Bronchial epithelial cell (primary cell): ENCODE data around the gene ARHGEF19. TPM values are rescaled to one million over a fixed set of nuclear protein-coding genes. Genes with fewer than 3 reads are reported as not detected.

Source experiments
- DNase-seq: peaks from one replicate; pipeline ENCODE4 v3.0.0-alpha.2; 2010; ENCODE audit warnings: low read depth
- FAIRE-seq: peaks from 2 replicates; lab custom pipeline; 2011; peaks lifted over from hg19 to GRCh38; lab: Jason Lieb, UNC
- H3K27me3 ChIP-seq: 2 replicates; pipeline ENCODE4 v1.5.1; 2011; ENCODE audit warnings: low read length; ENCODE audit not compliant: control insufficient read depth, insufficient read depth
- H3K36me3 ChIP-seq: 2 replicates; pipeline ENCODE4 v1.5.1; 2011; ENCODE audit warnings: low read length; ENCODE audit not compliant: control insufficient read depth, insufficient read depth
- H3K4me3 ChIP-seq: 2 replicates; pipeline ENCODE4 v1.5.1; 2011; ENCODE audit warnings: mild to moderate bottlenecking, low read depth, low read length, control low read depth
- total RNA-seq: library from RNA; depleted of rRNA; stranded (reverse); fragments of >200 nt; gene quantifications from 2 replicates; pipeline ENCODE4 v1.2.1, GENCODE V29; 2014
- TF ChIP-seq, protein P1 (sequence below): IDR thresholded peaks from 2 replicates; pipeline ENCODE4 v1.5.1; 2011; ENCODE audit warnings: mild to moderate bottlenecking, moderate library complexity, low read length, control low read depth, inconsistent platforms; ENCODE audit not compliant: insufficient read depth, severe bottlenecking

Gene ARHGEF19
- total RNA-seq, 1 donor from 2014 or later = 3.2 TPM

DNA sequence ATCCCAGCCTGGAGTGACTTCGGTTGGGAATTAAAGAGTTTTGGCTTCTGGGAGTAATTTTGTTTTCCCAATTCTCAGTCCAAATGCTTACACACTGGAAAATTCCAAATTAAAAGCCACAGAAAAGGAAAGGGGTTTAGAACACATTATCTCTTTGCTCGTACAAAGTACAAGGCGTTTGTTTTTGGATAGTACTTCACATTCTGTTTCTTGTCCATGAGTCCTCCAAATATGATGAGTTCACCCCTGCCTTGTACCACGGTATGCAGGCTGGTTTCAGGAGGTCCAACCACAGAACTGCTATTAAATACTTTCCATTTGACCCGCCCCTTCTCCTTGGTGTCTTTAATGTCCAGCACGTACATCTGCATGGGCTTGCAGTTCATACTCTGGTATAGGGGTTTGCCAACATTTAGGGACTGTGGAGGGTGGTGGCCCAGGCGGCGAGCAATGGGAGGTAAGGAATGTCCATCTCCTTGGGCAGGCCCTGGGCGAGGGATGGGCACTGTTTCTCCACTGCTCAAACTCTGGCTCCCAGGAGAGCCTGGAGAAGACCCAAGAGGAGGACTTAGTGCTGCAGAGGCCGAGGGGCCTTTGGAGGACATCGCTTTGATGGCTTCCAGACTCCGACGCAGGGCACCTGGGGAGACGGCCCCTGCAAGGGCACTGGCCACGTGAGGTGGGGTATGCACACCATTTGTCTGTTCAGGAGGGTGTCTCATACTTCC lies 38.2 kb upstream of the ARHGEF19 start:
- Histone ChIP-seq H3K27me3 (no peaks in the 10 kb centered on the region), H3K36me3 (peaks cover 11% of the 10 kb centered on the region), H3K4me3 (no peak overlapping the region)
- FAIRE-seq (no peak), DNase-seq (no peak)
- TF ChIP-seq, protein P1, sequence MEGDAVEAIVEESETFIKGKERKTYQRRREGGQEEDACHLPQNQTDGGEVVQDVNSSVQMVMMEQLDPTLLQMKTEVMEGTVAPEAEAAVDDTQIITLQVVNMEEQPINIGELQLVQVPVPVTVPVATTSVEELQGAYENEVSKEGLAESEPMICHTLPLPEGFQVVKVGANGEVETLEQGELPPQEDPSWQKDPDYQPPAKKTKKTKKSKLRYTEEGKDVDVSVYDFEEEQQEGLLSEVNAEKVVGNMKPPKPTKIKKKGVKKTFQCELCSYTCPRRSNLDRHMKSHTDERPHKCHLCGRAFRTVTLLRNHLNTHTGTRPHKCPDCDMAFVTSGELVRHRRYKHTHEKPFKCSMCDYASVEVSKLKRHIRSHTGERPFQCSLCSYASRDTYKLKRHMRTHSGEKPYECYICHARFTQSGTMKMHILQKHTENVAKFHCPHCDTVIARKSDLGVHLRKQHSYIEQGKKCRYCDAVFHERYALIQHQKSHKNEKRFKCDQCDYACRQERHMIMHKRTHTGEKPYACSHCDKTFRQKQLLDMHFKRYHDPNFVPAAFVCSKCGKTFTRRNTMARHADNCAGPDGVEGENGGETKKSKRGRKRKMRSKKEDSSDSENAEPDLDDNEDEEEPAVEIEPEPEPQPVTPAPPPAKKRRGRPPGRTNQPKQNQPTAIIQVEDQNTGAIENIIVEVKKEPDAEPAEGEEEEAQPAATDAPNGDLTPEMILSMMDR = no peak

DNA sequence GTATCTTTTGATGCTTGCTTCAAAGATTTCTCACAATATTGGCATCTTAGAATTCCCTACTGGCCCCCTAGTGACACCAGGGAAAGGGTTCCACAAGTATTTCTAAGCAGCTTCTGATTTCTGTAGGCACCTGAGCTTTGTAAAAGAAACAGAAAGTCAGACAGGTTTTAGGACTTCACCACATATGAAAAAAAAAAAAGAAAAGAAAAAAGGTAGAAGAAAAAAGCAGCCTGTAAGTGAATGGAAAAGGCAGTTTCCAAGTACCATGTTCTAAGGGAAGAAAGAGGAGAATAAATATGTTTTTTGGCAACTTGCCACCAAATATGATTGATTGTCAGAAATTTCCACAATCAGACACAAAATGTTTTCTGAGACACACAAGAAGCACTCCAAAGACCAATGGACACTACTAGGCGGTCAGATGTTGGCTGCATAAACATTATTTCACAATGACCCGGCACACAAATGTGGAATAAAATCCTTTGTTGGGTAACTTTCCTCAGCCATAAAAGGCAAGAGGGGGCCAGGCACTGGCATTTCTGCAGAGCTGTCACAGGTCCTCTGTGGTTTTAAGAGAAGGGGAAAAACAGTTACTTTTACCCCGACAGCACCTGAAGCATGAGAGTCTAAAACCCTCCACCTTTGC lies 37.3 kb upstream of the ARHGEF19 start:
- H3K36me3 ChIP-seq = peaks cover 10% of the 10 kb centered on the region
- FAIRE-seq (no peak), DNase-seq (no peak)
- TF ChIP-seq, protein P1 = no peak
- no peak overlapping the region for H3K4me3 ChIP-seq
- H3K27me3 ChIP-seq = no peaks in the 10 kb centered on the region

DNA sequence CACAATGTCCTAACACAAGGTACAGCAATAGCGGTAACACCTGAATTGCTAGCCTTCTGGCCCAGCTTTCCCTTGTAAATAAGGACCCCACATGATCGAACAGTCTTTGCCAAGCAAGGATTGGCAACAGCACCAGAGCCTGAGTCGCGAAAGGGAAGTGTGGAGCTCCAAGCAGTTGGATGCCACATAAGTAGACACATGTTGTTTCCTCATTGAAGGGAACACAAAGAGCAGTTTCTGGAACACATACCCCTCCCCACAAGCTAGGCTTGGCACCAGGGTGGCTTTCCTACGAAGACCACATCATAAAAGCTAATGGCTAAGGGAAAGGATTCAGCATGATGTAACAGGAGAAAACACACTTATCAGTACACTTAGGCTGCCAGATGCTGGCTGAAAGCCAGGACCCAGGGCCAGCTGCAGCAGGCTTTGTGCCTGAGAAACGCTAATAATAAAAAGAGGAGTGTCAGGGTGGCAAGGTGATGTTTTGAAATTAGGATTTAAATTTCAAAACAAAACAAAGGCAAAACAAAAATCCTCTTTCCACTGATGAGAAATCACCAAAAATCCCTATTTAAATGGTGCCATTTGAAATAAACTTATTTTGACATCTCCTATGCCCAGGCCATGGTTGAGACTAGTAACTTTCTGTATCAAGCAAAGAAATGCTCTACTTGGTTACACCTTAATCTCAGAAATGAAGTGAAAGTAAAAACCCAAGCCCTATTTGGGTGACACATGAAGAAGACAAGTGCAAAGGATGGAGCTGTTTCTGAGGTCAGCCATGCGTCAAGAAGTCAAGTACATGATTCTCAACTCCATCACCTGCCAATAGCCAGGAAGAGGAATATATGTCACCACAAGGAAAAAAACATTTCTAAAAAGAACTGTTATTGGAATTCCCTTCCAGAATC lies 36.4 kb upstream of the ARHGEF19 start:
- FAIRE-seq (peak; percentile 66), DNase-seq (peak; percentile 72)
- Histone ChIP-seq H3K4me3 (no peak overlapping the region), H3K27me3 (no peaks in the 10 kb centered on the region), H3K36me3 (peaks cover 8% of the 10 kb centered on the region)
- TF ChIP-seq, protein P1 = no peak

DNA sequence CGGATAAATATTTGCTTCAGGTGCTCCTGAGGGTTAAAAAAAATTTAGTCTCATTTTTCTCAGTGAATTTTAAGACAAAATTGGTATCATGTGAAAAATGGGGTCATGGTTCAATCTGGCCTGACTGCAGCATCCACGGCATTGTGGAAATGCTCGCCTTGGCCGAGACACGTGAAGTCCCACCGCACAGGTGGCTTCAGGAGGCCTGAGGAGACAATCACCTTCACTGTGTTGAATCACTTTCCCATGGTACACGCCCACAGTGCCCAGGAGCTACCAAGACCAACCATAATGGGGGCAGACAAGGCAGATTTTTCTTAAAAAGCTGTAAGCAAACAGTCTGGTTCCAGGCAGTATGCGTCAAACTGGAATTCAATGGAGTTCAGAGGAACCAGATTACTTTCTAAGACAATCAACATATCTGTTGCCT lies 35.6 kb upstream of the ARHGEF19 start:
- no peak for FAIRE-seq
- peaks cover 7% of the 10 kb centered on the region for H3K36me3 ChIP-seq

DNA sequence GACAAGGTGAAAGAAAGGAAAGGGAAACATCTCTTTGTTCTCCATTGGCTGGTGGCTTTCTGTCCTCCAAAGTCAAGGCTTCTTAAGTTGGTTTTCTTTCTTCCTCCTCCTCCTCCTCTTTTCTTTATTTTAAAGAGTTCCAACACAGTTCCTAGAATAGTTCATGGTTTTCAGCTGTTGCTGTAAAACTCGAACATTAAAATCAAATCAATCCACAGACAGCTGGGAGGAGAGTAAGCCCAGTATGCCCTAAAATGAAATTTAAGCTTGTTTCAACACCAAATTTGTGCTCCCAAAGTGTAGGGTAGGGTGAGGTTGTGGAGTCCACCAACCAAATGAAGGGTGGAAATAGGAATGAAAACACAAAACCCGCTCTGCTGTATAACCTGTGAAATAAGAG lies 35.0 kb upstream of the ARHGEF19 start:
- peaks cover 7% of the 10 kb centered on the region for H3K36me3 ChIP-seq
- FAIRE-seq (no peak), DNase-seq (no peak)
- no peaks in the 10 kb centered on the region for H3K27me3 ChIP-seq
- no peak overlapping the region for H3K4me3 ChIP-seq
- TF ChIP-seq, protein P1 = no peak

More for the DNA sequence above, 35.6 kb upstream of the ARHGEF19 start:
- DNase-seq = peak; percentile 24
- no peaks in the 10 kb centered on the region for H3K27me3 ChIP-seq
- H3K4me3 ChIP-seq = no peak overlapping the region
- TF ChIP-seq, protein P1 = no peak
